HG02840 (cell line): ENCODE data around the gene SLC9A1.
A peak's percentile ranks its signal among the peaks of the same experiment; 100 is the strongest.
"Not testable (repeated sequence)": the region's sequence is repeated elsewhere in the genome, so short reads cannot be mapped to it uniquely, and the experiment has no call there.

Experiments
- ATAC-seq: cut with Tn5 transposase; IDR thresholded peaks from one replicate; pipeline ENCODE4 v1.9.1; 2021; ENCODE audit warnings: mild to moderate bottlenecking, moderate library complexity, moderate number of reproducible peaks; ENCODE audit not compliant: unreplicated experiment, low FRiP score

SLC9A1 gene

GRCh38 chr1:27154991-27155781 is at the start of gene SLC9A1:
TSS of gene SLC9A1 (minus strand) at chr1:27155125. CDS start at chr1:27154334, 791 bp downstream.
- peak; percentile 88 for ATAC-seq

- no peak for ATAC-seq
Measured at GRCh38 chr1:27203946-27204345, 49.0 kb upstream of the SLC9A1 start.

- ATAC-seq = no peak
Measured at GRCh38 chr1:27201295-27201694, 46.4 kb upstream of the SLC9A1 start.

DNA sequence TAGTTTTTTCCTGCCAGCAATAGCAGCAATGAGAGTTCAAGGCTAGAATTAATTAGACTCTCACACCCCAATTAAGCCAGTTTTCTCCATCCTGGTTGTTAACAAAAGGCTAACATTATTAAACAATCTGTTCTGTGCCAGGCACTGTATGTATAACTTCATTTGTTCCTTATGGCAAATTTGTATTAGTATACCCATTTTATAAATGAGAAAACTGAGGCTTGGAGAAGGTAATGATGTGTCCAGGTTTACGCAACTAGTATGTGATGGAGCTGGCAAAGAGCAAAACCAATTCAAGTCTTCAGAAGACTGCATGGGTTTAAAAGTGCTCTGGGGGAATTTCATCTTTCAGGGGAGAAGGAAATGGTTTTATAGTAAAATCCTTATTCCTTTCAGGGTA is 38.3 kb upstream of the SLC9A1 start:
- ATAC-seq = no peak

- ATAC-seq = no peak
Measured at GRCh38 chr1:27192039-27192529, 37.2 kb upstream of the SLC9A1 start.

- ATAC-seq = not testable (repeated sequence)
Measured at GRCh38 chr1:27184665-27185064, 29.7 kb upstream of the SLC9A1 start.

GRCh38 chr1:27179979-27180378 is 25.1 kb upstream of the SLC9A1 start:
- ATAC-seq = no peak

- ATAC-seq = no peak
Measured at GRCh38 chr1:27179379-27179778, 24.5 kb upstream of the SLC9A1 start.

DNA sequence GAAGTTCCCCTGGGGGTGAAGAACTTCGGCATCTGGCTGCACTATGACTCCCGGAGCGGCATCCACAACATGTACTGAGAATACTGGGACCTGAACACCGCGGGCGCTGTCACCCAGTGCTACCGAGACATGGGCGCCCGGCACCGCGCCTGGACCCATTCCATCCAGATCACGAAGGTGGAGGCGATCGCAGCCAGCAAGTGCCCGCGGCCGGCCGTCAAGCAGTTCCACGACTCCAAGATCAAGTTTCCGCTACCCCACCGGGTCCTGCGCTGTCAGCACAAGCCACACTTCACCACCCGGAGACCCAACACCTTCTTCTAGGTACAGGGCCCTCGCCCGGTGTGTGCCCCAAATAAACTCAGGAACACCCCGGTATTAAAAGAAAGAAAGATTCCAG is 22.0 kb upstream of the SLC9A1 start:
- no peak for ATAC-seq

- no peak for ATAC-seq
Measured at GRCh38 chr1:27176323-27176722, 21.4 kb upstream of the SLC9A1 start.

DNA sequence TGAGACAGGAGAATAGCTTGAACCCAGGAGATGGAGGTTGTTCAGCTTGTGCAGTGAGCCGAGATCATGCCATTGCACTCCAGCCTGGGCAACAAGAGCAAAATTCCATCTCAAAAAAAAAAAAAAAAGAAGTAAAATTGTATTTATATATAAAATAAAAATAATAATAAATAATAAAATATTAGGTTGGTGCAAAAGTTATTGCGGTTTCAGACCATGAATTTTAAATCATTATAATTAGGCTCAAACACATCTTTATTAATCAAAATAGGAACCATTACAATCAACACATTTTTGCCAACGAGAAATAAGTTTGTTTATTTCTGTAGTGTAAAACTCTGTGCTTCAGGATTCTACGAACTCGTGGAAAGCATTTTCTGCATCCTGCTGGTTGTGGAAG is 18.1 kb upstream of the SLC9A1 start:
- not testable (repeated sequence) for ATAC-seq

GRCh38 chr1:27166929-27167328 is 12.0 kb upstream of the SLC9A1 start:
- no peak for ATAC-seq

DNA sequence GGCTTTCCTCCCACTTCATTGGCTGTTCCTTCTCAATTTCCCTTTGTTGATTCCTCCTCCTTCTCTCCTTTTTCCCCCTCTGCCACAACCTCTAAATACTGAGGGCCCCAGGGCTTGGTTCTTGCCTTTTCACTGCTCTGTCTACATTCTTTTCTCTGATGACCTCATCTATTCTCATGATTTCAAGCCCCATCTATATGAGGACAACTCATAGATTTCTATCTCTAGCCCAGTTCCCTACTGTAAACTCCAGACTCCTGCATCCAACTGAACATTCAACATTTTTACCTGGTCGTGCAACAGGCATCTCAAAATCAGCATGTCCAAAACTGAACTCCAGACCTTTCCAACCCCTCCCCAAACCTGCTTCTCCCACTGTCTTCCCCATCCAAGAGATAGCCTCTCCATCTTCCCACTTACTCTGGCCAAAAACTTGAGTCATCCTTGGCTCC is 11.5 kb upstream of the SLC9A1 start:
- ATAC-seq = no peak

DNA sequence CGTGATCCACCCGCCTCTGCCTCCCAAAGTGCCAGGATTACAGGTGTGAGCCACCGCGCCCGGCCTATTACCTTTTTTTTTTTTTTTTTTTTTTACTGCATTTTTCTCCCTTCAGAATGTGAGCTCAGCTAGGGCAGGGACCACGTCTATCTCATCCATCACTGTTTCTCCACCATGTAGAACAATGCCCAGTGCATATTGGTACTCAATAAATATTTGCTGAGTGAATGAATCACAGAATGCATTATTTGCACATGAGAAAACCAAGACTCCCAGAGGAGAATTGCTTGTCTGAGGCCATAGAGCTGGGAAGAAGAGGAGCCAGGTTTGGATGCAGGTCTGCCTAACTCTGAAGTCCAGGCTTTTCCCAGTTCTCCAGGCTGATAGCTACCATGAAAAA is 8.2 kb upstream of the SLC9A1 start:
- no peak for ATAC-seq

DNA sequence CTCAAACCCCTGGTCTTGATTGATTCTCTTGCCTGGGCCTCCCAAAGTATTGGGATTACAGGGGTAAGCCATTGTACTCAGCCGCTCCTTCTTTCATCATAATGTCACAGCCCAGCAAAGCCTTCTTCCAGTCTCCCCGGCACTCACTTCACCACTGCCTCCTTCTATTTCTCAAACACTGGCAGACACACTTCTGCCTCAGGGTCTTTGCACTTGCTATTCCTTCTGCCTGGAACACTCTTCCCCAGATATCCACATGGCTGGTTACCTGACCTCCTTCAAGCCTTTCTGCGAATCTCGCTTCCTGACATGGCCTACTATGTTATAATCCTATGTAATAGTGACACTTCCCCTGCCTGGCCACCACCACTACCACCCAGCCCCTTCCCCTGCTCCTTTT is 7.2 kb upstream of the SLC9A1 start:
- ATAC-seq = no peak

DNA sequence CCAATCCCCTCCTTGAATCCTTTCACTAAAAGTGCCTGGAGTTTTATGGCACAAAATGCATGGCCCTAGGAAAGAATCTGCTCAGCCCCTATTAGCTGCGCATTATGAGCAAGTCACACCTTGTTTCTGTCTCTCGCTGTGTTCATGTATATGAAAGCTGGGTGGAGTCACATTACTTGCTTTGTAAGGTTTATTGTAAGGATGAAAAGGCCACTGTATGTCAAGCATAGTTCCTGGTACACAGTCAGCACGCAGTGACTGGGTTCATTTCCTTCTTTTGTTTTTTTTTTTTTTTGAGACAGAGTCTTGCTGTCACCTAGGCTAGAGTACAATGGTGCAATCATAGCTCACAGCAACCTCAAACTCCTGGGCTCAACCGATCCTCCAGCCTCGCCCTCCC is 6.7 kb upstream of the SLC9A1 start:
- ATAC-seq = no peak

DNA sequence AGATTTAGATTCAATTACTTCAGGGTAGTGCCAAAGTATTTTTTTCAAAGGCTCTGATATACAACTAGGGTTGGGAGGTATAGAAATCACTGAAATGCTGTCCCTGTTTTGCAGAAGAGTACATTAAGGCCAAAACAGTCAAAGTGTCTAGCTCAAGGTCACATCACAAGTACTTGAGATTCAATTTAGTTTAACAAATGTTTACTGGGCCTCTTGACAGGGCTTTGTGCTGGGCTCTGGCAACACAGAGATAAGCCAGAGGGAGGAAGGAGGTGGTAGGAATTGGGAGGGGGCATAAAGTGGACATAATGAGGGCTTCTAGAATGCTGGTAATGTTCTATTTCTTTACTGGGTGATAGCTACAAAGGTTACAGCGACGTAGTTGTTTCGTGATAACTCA is 2.3 kb upstream of the SLC9A1 start:
- ATAC-seq = no peak

GRCh38 chr1:27154469-27154990 is 395 bp downstream of the SLC9A1 start:
- ATAC-seq = no peak

DNA sequence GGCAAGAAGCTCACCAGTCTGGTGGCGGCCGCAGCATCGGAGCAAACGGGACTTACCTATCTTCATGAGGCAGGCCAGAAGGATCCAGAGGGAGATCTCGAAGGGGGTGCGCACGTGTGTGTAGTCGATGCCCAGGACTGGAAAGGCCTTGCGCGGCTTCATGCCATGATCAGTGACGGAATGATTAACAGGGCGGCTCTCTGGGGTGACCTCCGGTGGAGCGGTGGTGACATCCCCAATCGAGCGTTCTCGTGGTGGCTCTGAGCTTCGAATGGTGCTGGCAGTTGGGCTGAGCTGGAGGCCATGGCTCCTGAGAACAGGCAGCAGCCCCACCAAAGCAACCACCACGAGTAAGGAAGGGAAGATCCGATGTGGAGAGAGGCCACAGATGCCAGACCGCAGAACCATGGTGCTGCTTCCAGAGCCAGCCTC is 982 bp downstream of the SLC9A1 start:
- ATAC-seq = no peak

DNA sequence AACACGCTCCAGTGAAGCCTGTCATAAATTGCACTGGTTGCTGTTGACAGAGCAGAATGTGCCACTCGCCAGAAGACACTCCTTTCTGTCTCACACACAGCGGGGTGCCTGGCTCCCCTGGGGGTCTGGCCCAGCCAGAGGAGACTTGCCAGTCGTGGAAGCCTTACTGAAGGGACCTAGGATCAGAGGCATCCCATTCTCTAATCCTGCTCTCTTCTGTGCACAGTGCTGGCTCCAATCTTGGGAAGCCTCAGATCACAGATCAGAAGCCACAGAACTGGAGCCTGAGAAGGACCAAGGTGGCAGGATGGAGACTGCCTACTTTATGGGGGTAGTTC is 1.4 kb downstream of the SLC9A1 start:
- ATAC-seq = no peak

GRCh38 chr1:27152829-27153548 is 1.9 kb downstream of the SLC9A1 start:
- ATAC-seq = no peak
